ENCODE results near the gene C10orf105.

C10orf105 gene

DNA sequence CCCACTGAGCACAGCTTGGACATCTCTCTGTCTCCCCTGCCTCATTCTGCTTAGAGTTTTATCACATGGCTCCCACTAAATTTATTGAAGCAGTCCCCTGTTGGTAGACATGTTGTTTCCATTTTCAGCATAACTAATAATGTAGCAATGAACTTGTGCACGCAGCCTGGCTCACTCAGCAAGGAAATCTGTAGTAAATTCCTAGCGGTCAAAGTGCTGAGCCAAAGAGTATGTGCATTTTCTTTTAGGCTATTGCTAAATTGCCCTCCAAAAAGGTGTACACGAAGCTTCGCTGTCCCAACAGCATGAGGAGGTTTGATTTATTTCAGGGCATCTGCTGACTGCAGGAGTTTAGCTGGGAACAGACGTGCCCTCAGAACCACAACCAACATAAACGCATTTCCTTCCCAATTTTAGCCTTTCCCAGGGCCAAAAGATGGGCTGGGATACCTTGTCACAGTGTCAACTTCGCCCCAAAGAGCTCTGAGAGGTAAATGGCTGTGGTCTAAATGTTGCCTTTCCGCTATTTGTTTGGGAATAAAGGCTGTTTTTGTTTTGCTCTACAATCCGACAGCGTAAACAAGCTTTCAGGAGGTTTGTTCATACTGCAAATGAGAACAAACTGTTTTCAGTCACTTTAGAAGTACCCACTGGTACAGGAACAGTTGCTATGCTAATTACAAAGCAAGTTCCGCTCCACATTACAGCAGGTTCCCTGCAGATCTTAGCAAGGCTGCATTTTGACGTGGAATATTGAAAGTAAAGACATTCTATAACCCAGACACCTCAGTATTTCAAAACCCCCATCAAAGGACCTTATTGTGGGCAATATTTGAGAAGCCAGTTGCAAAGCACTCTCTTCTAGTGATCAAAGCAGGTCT, 37.0 kb upstream of the C10orf105 start:
- TF ChIP-seq JUND (IDR thresholded peaks at IDR 0.05; ENCODE audit: low read depth), result no peak
- in situ Hi-C loops (cut with HindIII; ENCODE audit: low pct_unique_long_range_greater_than_20kb, low sequenced_read_pairs), result no loop called here
- no peak for DNase-seq (ENCODE audit: low read depth in 1 of 2, low spot score in 1 of 2)

GRCh38 chr10:71755179-71755879, 35.8 kb upstream of the C10orf105 start:
- TF ChIP-seq JUND (IDR thresholded peaks at IDR 0.05; ENCODE audit: low read depth), result no peak
- DNase-seq (ENCODE audit: low read depth in 1 of 2, low spot score in 1 of 2), result no peak
- in situ Hi-C loops (cut with HindIII; ENCODE audit: low pct_unique_long_range_greater_than_20kb, low sequenced_read_pairs), result no loop called here

GRCh38 chr10:71754562-71754961, 35.0 kb upstream of the C10orf105 start:
- DNase-seq (ENCODE audit: low read depth in 1 of 2, low spot score in 1 of 2), result no peak
- no peak for TF ChIP-seq JUND (IDR thresholded peaks at IDR 0.05; ENCODE audit: low read depth)
- in situ Hi-C loops (cut with HindIII; ENCODE audit: low pct_unique_long_range_greater_than_20kb, low sequenced_read_pairs), result no loop called here

DNA sequence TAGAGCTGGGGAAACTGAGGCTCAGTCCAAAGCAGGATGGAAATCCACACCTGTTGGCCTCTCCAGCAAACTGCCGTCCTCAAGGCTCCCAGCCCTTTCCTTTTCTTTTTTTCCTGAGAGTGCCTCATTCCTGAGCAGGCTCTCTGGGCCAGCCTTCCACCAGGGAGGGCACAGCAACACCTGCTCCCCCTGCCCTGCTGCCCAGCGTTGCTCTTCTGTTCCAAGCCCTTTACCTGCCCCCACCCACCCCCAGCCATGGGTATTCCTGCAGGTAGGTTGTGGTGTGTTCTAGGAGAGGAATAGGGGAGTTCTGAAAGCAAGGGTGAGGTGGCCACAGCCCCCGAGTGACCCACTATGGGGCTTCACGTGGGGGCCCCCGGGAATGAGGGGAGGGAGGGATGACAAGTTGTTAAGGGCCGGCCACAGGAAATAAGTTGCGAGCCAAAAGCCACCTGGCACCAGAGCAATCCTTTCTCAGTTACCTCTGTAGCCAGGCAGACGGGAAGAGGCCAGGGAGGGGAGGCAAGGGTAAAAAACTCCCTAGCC, 34.5 kb upstream of the C10orf105 start:
- DNase-seq (ENCODE audit: low read depth in 1 of 2, low spot score in 1 of 2), result no peak
- TF ChIP-seq JUND (IDR thresholded peaks at IDR 0.05; ENCODE audit: low read depth), result no peak
- in situ Hi-C loops (cut with HindIII; ENCODE audit: low pct_unique_long_range_greater_than_20kb, low sequenced_read_pairs), result no loop called here

GRCh38 chr10:71753091-71753959, 33.7 kb upstream of the C10orf105 start:
- no peak for DNase-seq (ENCODE audit: low read depth in 1 of 2, low spot score in 1 of 2)
- no peak for TF ChIP-seq JUND (IDR thresholded peaks at IDR 0.05; ENCODE audit: low read depth)
- in situ Hi-C loops (cut with HindIII; ENCODE audit: low pct_unique_long_range_greater_than_20kb, low sequenced_read_pairs), result no loop called here

GRCh38 chr10:71752391-71753090, 33.0 kb upstream of the C10orf105 start:
- TF ChIP-seq JUND (IDR thresholded peaks at IDR 0.05; ENCODE audit: low read depth), result no peak
- no peak for DNase-seq (ENCODE audit: low read depth in 1 of 2, low spot score in 1 of 2)
- in situ Hi-C loops (cut with HindIII; ENCODE audit: low pct_unique_long_range_greater_than_20kb, low sequenced_read_pairs), result no loop called here

DNA sequence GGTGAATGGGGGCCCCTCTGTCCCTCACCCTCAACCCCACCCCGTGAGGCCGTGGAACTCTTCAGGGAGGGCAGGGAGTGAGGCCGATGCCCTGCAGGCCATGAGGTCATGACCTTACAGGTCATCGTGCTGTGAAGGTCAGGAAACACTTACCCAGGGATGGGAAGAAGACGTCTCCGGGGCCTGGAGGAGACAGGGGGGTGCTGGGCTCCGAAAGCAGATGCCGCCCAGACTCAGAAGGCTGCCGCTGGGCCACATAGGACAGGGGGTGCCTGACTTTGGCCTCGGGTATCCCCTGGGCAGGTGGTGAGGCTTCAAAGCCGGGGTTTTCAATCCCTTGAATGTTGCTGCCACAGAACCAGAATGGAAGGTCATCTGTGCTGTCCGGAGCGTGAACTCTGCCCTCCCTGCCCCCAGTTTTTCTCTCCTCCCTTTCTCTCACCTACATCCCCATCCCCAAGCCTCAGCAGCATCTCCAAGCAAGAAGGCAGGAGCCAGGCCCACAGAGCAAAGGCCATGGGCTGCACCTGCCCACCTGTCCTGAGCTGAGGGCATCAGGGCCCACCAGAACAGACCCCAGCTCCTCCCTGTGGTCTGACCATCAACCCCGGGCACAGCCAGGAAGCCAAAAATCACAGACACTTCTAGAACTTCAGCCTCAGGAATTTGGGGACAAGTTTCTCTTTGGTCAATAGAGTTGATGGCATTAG, 32.1 kb upstream of the C10orf105 start:
- no peak for DNase-seq (ENCODE audit: low read depth in 1 of 2, low spot score in 1 of 2)
- in situ Hi-C loops (cut with HindIII; ENCODE audit: low pct_unique_long_range_greater_than_20kb, low sequenced_read_pairs), result no loop called here
- TF ChIP-seq JUND (IDR thresholded peaks at IDR 0.05; ENCODE audit: low read depth), result no peak

GRCh38 chr10:71750986-71751385, 31.4 kb upstream of the C10orf105 start:
- no peak for TF ChIP-seq JUND (IDR thresholded peaks at IDR 0.05; ENCODE audit: low read depth)
- DNase-seq (ENCODE audit: low read depth in 1 of 2, low spot score in 1 of 2), result no peak
- in situ Hi-C loops (cut with HindIII; ENCODE audit: low pct_unique_long_range_greater_than_20kb, low sequenced_read_pairs), result no loop called here

- no peak for DNase-seq (ENCODE audit: low read depth in 1 of 2, low spot score in 1 of 2)
- TF ChIP-seq JUND (IDR thresholded peaks at IDR 0.05; ENCODE audit: low read depth), result no peak
- in situ Hi-C loops (cut with HindIII; ENCODE audit: low pct_unique_long_range_greater_than_20kb, low sequenced_read_pairs), result no loop called here
Measured at GRCh38 chr10:71750124-71750841, 30.7 kb upstream of the C10orf105 start.

DNA sequence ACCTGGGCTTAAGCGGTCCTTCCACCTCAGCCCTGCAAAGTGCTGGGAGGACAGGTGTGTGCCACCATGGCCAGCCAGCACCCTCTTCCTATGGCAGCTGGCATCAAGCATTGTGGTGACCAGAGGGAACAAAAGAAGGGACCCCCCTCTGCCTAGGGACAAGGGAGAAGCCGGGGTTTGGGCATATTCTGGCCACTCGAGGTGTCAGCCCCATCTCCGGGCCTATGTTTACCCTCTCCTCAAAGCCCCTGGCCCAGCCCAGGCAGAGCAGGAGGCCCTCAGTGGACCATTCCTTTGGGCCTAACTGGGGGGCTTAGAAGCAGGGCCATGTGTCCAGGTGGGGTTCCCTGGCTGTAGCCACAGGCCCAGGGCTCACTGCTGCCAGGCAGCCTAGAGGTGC, 29.8 kb upstream of the C10orf105 start:
- in situ Hi-C loops (cut with HindIII; ENCODE audit: low pct_unique_long_range_greater_than_20kb, low sequenced_read_pairs), result no loop called here
- DNase-seq (ENCODE audit: low read depth in 1 of 2, low spot score in 1 of 2), result no peak
- no peak for TF ChIP-seq JUND (IDR thresholded peaks at IDR 0.05; ENCODE audit: low read depth)
